MM.1S (cell line): ENCODE measurements around the gene ZNF181.
A peak's percentile ranks its signal among the peaks of the same experiment; 100 is the strongest.

ENCODE experiments used
- DNase-seq: peaks from one replicate; pipeline ENCODE4 v3.0.0-alpha.2; 2015
- H2AFZ ChIP-seq: fragments of 300-600 bp; sonication (generic); 2 replicates; pipeline ENCODE4 v1.6.0; 2016; ENCODE audit warnings: antibody characterized with exemption, low read length
- H3F3A ChIP-seq: fragments of 300-600 bp; sonication (generic); 2 replicates; pipeline ENCODE4 v1.6.1; 2016; ENCODE audit warnings: mild to moderate bottlenecking, antibody characterized with exemption, low read length, moderate library complexity, mixed read lengths; ENCODE audit not compliant: insufficient read depth
- H3K27ac ChIP-seq: fragments of 300-600 bp; sonication (generic); 2 replicates; pipeline ENCODE4 v1.5.1; 2016; ENCODE audit warnings: mild to moderate bottlenecking, low read length
- H3K27me3 ChIP-seq: fragments of 300-600 bp; sonication (generic); replicated peaks from 2 replicates; pipeline ENCODE4 v1.6.0; 2016; ENCODE audit warnings: low read length; ENCODE audit not compliant: insufficient read depth
- H3K36me3 ChIP-seq: fragments of 300-600 bp; sonication (generic); replicated peaks from 2 replicates; pipeline ENCODE4 v1.6.1; 2016; ENCODE audit warnings: mild to moderate bottlenecking, low read length, mixed read lengths; ENCODE audit not compliant: insufficient read depth
- H3K4me1 ChIP-seq: fragments of 300-600 bp; sonication (generic); 2 replicates; pipeline ENCODE4 v1.6.1; 2016; ENCODE audit warnings: low read length, mixed read lengths
- H3K4me2 ChIP-seq: fragments of 300-600 bp; sonication (generic); 2 replicates; pipeline ENCODE4 v1.6.0; 2016; ENCODE audit warnings: low read depth, low read length
- H3K4me3 ChIP-seq: fragments of 300-600 bp; sonication (generic); 2 replicates; pipeline ENCODE4 v1.5.1; 2016; ENCODE audit warnings: low read length, mixed read lengths
- H3K79me2 ChIP-seq: fragments of 300-600 bp; sonication (generic); 2 replicates; pipeline ENCODE4 v1.6.1; 2016; ENCODE audit warnings: mixed run types, low read length, mixed read lengths
- H3K9ac ChIP-seq: fragments of 300-600 bp; sonication (generic); 2 replicates; pipeline ENCODE4 v1.6.1; 2016; ENCODE audit warnings: low read length, mixed read lengths
- H3K9me2 ChIP-seq: fragments of 300-600 bp; sonication (generic); replicated peaks from 2 replicates; pipeline ENCODE4 v1.6.1; 2016; ENCODE audit warnings: mild to moderate bottlenecking, low read length, mixed read lengths; ENCODE audit not compliant: insufficient read depth
- H3K9me3 ChIP-seq: fragments of 300-600 bp; sonication (generic); replicated peaks from 2 replicates; pipeline ENCODE4 v1.6.1; 2016; ENCODE audit warnings: mild to moderate bottlenecking, low read length, mixed read lengths; ENCODE audit not compliant: insufficient read depth
- H4K20me1 ChIP-seq: fragments of 300-600 bp; sonication (generic); 2 replicates; pipeline ENCODE4 v1.6.1; 2016; ENCODE audit warnings: mild to moderate bottlenecking, low read length, moderate library complexity, mixed read lengths; ENCODE audit not compliant: insufficient read depth
- CTCF ChIP-seq: fragments of 300-600 bp; sonication (generic); IDR thresholded peaks from 2 replicates; pipeline ENCODE4 v1.5.1; 2016; ENCODE audit warnings: antibody characterized with exemption, low read length, mixed read lengths
- EZH2phosphoT487 ChIP-seq: fragments of 300-600 bp; sonication (generic); IDR thresholded peaks from 2 replicates; pipeline ENCODE4 v1.6.1; 2018; ENCODE audit warnings: antibody characterized with exemption, low read length

The ZNF181 gene

DNA sequence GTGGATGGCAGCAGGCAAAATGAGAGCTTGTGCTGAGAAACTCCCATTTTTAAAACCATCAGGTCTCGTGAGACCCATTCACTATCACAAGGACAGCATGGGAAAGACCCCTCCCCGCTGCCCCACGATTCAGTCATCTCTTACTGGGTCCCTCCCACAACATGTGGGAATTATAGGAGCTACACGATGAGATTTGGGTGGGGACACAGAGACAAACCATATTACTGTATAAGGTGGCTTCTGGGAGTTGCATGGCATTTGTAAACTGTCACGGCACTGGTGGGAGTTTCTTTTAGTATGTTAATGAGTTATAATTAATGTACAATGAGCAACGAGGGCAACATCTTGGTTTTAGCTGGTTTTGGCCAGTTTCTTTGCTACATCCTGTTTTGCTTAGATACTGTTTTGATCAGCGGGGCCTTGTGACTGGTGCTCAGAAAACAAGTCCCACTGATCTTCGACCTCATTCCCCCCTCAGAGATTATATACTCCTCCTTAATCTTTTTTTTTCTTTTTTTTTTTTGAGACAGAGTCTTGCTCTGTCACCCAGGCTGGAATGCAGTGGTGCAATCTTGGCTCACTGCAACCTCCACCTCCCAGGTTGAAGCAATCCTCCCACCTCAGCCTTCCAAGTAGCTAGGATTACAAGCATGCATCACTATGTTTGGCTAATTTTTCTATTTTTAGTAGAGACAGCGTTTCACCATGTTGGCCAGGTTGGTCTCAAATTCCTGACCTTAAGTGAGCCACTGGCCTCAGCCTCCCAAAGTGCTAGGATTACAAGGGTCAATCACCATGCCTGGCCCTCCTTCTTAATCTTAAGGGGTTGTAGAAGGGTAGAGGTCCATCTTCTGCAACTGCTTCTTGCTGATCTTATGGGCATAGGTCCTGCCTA is 60.3 kb downstream of the ZNF181 start:
- no peaks in the 10 kb centered on the region for H3K36me3 ChIP-seq
- H2AFZ ChIP-seq, result peak overlapping the region; percentile 86
- TF ChIP-seq EZH2phosphoT487 (no peak), CTCF (no peak)
- no peaks in the 10 kb centered on the region for H3F3A ChIP-seq
- no peak for DNase-seq
- no peaks in the 10 kb centered on the region for H3K4me1 ChIP-seq
- no peaks in the 10 kb centered on the region for H3K79me2 ChIP-seq
- H3K9me2 ChIP-seq, result no peaks in the 10 kb centered on the region
- no peaks in the 10 kb centered on the region for H3K27me3 ChIP-seq
- H4K20me1 ChIP-seq, result no peaks in the 10 kb centered on the region
- peak overlapping the region; percentile 66 for H3K4me2 ChIP-seq
- peak overlapping the region; percentile 26 for H3K4me3 ChIP-seq
- no peaks in the 10 kb centered on the region for H3K9me3 ChIP-seq
- no peak overlapping the region for H3K27ac ChIP-seq
- peak overlapping the region; percentile 9; the same call in 1 of the 2 replicates for H3K9ac ChIP-seq
